Activated CD8-positive, alpha-beta memory T cell treated with anti-CD3 and anti-CD28 coated beads for 1 hour (primary cell): ENCODE data around the gene DDX49.
A peak's percentile ranks its signal among the peaks of the same experiment; 100 is the strongest.

Experiments
- DNase-seq, 2 donors: peaks; one replicate each; pipeline ENCODE4 v3.0.0-alpha.2; 2020; ENCODE audit warnings: low read depth in 1 of 2; ENCODE audit errors: extremely low read depth in 1 of 2

The DDX49 gene, protein sequence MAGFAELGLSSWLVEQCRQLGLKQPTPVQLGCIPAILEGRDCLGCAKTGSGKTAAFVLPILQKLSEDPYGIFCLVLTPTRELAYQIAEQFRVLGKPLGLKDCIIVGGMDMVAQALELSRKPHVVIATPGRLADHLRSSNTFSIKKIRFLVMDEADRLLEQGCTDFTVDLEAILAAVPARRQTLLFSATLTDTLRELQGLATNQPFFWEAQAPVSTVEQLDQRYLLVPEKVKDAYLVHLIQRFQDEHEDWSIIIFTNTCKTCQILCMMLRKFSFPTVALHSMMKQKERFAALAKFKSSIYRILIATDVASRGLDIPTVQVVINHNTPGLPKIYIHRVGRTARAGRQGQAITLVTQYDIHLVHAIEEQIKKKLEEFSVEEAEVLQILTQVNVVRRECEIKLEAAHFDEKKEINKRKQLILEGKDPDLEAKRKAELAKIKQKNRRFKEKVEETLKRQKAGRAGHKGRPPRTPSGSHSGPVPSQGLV

DNA sequence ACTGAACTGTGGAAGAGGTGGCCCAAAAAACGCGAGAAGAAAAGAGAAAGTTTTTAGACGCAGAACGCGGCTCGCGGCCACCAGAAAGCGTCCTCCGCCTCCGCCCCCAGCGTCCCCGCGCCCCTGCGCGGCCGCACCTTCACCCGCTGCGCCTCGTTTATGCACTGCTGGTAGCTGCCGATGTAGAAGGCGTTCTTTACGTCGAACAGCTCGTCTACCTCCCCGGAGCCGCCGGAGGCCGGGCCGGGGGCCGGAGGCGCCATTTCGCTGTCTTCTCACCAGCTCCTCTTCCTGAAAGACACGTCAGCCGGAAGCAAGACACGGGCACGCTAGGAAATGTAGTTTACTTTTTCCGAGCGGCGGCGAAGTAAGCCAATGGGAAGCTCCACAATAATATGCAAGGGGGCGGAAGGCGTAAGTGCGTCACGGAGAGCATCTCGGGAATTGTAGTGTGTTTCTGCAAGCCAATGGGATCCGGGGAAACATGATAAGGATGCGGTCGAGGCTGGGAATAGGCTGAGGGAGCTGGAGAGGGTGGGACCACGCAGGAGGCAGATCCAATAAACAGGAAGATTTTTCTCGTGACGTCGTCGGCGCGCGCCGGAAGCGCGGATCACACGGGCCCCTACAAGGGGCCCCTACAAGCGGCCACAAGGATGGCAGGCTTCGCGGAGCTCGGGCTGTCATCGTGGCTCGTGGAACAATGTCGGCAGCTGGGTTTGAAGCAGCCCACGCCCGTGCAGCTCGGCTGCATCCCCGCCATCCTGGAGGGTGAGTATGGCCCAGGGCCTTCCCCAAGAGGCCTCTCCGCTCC, at the start of gene DDX49, which contains the start of gene COPE:
DDX49 (plus strand) TSS at position 630 of the 814 bp plus-strand sequence; CDS start at position 657, 27 bp downstream.
COPE (minus strand) TSS at position 302 of the 814 bp plus-strand sequence; CDS start at position 263, 39 bp downstream.
- DNase-seq: peak; percentile 92 to 97

GRCh38 chr19:18869781-18870530, 49.6 kb upstream of the DDX49 start:
- no peak for DNase-seq

- no peak for DNase-seq
These were observed 48.9 kb upstream of the DDX49 start for GRCh38 chr19:18870531-18871172.

DNA sequence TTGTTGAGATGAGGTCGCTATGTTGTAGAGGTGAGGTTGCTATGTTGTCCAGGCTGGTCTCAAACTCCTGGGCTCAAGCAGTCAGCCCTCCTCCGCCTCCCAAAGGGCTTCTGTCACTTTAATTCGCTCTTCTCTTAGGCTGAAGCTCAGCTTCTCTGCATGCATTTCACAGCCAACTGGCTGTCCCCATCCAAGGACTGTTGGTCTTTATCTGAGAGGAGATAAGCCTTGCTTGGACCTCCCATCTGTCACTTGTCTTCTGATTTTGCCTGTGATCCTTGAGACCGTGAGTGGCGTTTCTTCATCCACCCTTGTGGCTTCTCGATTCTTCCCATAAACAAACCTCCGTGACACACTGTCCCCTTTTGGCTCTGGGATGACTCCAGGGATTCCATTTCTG, 48.0 kb upstream of the DDX49 start:
- DNase-seq: no peak

DNA sequence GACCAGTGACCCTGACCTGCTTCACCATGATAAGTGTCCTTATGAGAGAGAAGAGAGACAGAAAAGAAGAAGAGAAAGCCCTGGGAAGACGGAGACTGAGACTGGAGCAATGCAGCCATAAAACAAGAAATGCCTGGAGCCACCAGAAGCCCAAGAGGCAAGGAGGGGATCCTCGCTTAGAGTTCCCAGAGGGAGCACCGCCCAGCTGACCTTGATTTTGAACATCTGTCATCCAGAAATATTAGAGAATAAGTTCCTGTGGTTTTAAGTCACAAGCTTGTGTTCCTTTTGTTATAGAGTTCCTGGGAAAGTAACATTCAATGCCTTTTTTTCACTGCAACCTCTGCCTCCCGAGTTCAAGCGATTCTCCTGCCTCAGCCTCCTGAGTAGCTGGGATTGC, 43.8 kb upstream of the DDX49 start:
- no peak for DNase-seq

GRCh38 chr19:18876865-18877264, 42.6 kb upstream of the DDX49 start:
- no peak for DNase-seq

DNA sequence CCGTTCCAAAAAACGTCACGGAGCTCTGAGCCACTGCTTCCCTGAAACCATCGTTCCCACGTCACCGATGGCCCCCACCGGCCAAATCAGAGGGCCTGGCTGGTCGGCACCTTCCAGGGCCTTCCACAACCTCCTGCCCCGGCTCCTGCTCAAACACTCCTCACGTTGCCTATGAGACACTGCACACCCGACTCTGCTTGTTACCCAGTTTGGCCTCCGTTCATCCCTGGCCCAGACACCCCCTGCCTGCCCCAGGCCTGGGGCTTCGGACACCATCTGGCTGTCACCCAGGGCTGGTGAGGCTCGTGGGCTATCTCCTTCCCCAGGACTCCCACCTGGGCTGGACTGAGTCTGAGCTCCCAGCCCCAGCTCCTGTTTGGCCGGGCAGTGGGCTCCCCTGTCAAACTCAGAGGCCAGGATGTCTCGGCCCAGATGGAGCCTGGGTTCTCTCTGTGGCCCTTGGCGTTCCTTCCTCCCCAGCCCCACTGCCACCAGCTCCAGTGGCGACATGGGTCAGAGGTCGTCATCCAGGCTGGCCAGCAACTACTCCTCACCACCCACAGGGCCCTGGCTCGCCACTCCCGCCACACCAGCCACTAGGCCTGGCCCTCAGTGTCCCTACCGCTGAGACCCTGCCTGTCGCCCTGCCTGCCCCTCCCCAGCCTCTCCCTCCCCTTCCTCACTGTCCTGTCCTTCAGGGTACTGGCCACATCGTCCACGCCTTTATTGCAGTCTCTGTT, 41.3 kb upstream of the DDX49 start:
- DNase-seq: no peak

- DNase-seq: no peak
These were observed 40.5 kb upstream of the DDX49 start for GRCh38 chr19:18878858-18879578.

DNA sequence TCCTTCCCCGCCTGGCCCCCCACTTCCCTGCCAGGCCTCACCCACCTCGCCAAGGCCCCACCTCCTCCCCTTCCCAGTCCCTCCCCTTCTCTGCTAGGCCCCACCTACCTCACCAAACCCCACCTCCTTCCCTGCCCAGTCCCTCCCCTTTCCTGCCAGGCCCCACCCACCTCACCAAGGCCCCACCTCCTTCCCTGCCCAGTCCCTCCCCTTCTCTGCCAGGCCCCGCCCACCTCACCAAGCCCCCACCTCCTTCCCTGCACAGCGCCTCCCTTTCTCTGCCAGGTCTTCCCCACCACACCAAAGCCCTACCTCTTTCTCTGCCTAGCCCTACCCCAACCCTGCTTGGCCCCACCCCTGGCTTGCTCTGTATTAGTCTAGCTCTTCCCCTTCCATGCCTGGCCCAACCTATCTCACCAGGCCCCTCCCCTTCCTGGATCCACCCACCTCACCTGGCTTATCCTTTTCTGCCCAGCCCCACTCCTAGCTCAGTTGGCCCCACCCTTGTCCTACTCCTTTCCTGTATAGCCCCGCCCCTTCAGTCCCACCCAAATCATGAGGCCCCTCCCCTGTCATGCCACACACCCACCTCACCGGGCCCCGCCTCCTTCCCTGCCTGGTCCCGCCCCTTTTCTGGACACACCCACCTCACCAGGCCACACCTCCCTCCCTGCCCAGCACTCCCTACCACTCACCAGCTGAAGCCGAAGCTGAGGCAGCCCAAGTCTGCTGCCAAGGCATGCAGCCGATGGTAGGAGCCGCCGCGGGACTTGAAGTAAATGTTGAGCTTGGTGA, 39.7 kb upstream of the DDX49 start:
- DNase-seq: no peak

GRCh38 chr19:18881491-18881890, 38.0 kb upstream of the DDX49 start:
- no peak for DNase-seq

DNA sequence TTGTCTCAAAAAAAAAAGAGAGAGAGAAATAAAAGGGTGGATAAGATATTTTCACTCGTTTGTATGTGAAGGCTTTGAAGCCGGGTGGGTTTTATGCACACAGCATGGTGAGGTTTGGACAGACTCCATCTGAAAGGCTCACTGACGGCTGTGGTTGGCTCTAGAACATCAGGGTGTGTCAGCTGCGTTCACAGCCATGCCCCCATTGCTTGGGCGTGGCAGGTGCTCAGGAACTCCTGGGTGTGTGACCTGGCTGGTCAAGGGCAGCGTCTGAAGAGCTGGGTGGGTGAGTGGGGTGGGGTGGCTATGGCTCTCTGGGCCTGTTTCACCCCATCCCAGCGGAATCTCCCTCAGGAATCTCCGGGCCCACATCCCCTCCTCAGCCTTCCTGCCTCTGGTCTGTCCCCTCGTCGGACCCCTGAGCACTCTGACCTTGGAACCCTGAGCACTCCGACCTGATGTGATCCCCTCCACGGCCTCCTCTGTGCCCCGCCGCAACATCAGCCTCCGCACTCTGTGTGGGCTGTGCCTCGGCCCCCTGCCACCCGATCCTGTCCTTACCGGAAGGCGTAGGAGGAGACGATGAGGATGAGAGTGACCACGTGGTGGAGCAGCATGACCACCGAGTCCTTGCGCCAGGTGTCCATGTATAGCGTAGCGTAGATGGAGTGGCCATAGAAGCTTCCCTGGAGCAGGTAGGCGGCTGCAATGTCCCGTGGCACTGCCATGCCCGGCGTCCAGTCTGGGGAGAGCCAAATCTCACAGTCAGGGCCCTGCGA, 35.8 kb upstream of the DDX49 start:
- DNase-seq: no peak

GRCh38 chr19:18886972-18887371, 32.5 kb upstream of the DDX49 start:
- no peak for DNase-seq

DNA sequence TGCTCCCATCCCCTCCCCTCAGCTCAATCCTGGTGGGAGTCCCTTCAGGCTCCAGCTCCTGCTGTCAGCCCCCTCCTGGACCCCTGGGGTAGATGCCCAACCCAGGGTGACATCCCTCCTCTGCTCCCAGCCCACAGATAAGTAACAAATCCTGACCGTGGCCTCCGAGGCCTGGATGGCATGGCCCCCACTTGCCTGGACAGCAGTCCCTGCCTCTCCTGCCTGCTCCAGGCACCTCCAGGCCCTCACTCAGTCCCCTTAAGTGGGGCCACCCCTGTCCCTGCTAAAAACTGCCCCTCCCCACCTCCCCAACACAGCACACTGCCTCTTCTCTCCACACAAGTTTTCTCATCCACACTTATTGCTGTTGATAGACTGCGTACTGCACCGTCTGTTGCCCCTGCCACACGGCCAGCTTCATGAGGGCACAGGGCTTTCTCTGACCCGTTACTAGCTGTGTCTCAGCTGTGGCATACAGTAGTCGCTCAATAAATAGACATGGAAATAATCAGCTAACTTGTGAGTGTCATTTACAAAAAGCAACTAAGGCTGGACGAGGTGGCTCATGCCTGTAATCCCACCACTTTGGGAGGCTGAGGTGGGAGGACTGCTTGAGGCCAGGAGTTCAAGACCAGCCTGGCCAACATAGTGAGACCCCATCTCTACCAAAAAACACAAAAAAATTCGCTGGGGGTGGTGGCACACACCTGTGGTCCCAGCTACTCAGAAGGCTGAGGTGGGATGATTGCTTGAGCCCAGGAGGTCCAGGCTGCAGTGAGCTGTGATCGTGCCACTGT, 29.4 kb upstream of the DDX49 start:
- DNase-seq: no peak

DNA sequence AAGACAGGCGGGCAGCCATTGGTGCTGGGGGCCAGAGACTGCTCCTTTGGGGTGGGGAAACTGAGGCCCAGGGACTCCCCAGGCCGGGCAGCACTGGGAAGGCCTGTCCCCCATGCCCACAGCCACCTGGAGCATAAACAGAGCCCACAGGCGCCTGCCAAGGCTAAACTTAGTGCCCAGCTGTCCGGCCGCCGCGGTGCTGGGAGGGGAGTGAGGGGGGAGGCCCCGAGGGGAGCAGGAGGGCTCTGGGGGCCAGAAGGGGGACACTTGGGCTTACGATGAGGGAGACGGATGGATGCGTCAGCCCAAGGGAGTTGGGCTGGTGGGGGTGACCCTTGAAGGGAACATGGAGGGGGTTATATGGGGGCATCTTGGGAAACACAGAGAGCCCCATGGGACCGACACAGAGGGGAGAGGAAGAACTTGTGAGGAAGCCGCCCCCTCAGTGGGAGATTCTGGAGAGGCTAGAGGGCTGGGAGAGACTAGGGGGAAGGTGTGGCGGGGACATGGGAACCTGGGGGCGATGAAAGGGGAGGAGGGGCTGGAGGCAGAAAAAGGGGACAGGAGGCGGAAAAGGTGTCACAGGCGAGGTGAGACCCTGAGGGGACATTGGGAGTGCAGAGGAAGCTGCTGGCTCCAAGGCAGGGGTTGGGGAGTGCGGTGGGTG, 25.8 kb upstream of the DDX49 start:
- DNase-seq: no peak

- DNase-seq: no peak
These were observed 25.1 kb upstream of the DDX49 start for GRCh38 chr19:18894254-18895037.
